Measurements from ENCODE around the gene NELL1. TPM values are rescaled to one million over a fixed set of nuclear protein-coding genes. Genes with fewer than 3 reads are reported as not detected.

Gene NELL1
- total RNA-seq, 3 donors from 2014 or later (not counting 1 experiment from before 2014, with no cell fraction given) = not detected

DNA sequence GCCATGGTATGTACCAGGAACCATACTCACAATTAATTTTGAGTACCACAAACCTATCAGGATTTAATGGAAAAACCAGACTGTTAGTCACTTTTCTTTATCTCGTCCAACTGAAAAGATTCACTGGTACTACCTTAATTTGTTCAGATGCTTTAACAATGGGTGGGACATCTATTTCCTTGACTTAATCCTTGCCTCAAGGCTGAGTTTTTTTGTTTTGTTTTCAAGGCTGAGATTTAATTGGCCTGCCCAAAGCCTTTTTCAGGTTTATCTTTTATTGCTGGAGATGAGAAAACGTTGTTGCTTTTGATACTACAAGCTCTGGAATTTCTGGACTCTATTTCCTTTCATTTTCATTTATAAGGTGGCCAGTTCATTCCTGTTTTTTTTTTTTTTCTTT is 50.4 kb downstream of the NELL1 start:
- Mint-ChIP-seq H3K27ac (no peak overlapping the region), H3K9me3 (peaks cover 7 to 9% of the 10 kb centered on the region in 2 donors), H3K4me1 (no peaks in the 10 kb centered on the region), H3K4me3 (no peak overlapping the region), H3K36me3 (peaks cover 6% of the 10 kb centered on the region), H3K27me3 (ENCODE audit: low read depth in 2 of 2) (no peaks in the 10 kb centered on the region)
- ATAC-seq (no peak), DNase-seq (no peak)
- TF ChIP-seq, protein P1, sequence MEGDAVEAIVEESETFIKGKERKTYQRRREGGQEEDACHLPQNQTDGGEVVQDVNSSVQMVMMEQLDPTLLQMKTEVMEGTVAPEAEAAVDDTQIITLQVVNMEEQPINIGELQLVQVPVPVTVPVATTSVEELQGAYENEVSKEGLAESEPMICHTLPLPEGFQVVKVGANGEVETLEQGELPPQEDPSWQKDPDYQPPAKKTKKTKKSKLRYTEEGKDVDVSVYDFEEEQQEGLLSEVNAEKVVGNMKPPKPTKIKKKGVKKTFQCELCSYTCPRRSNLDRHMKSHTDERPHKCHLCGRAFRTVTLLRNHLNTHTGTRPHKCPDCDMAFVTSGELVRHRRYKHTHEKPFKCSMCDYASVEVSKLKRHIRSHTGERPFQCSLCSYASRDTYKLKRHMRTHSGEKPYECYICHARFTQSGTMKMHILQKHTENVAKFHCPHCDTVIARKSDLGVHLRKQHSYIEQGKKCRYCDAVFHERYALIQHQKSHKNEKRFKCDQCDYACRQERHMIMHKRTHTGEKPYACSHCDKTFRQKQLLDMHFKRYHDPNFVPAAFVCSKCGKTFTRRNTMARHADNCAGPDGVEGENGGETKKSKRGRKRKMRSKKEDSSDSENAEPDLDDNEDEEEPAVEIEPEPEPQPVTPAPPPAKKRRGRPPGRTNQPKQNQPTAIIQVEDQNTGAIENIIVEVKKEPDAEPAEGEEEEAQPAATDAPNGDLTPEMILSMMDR (IDR thresholded peaks at IDR 0.05) = no peak
- Histone ChIP-seq H3K36me3 (ENCODE audit: control insufficient read depth, insufficient read depth, low read length) (no peaks in the 10 kb centered on the region), H3K4me1 (ENCODE audit: control insufficient read depth, insufficient read depth, low read length) (no peaks in the 10 kb centered on the region), H3K9me3 (ENCODE audit: control insufficient read depth, insufficient read depth, low read length) (peaks cover 2% of the 10 kb centered on the region), H3K4me3 (ENCODE audit: low read length) (no peak overlapping the region), H3K27me3 (ENCODE audit: control insufficient read depth, insufficient read depth, low read length) (no peaks in the 10 kb centered on the region), H3K27ac (ENCODE audit: low read length) (no peak overlapping the region)
- intact Hi-C loops (cut with micrococcal nuclease) = no loop called here
- 100% methylated on average over 1 of the region's 2 CpGs for WGBS (ENCODE audit: insufficient coverage)

DNA sequence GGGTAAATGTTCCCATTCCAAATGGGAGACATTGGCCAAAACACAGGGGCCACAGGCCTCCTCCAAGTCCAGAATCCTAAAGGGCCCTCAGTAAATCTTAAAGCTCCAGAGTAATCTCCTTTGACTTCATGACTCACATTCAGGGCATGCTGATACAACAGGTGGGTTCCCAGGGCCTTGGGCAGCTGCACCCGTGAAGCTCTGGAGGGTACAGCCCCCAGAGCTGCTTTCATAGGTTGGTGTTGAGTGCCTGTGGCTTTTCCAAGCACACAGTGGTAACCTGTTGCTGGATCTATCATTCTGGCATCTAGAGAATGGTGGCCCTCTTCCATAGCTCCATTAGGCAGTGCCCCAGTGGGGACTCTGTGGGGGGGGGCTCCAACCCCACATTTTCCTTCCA is 54.0 kb downstream of the NELL1 start:
- no peak overlapping the region for H3K4me3 ChIP-seq (ENCODE audit: low read length)
- WGBS (ENCODE audit: insufficient coverage) = 43% methylated on average over 1 of the region's 1 CpG
- no peak overlapping the region for H3K27ac ChIP-seq (ENCODE audit: low read length)
- intact Hi-C loops (cut with micrococcal nuclease) = no loop called here
- Mint-ChIP-seq H3K27ac (no peak overlapping the region), H3K9me3 (peaks cover 7 to 8% of the 10 kb centered on the region in 2 donors), H3K27me3 (ENCODE audit: low read depth in 2 of 2) (no peaks in the 10 kb centered on the region), H3K36me3 (peaks cover 6% of the 10 kb centered on the region), H3K4me1 (no peaks in the 10 kb centered on the region), H3K4me3 (no peak overlapping the region)
- peaks cover 2% of the 10 kb centered on the region for H3K9me3 ChIP-seq (ENCODE audit: control insufficient read depth, insufficient read depth, low read length)
- no peaks in the 10 kb centered on the region for H3K27me3 ChIP-seq (ENCODE audit: control insufficient read depth, insufficient read depth, low read length)
- TF ChIP-seq, protein P1 (IDR thresholded peaks at IDR 0.05) = no peak
- no peaks in the 10 kb centered on the region for H3K4me1 ChIP-seq (ENCODE audit: control insufficient read depth, insufficient read depth, low read length)
- ATAC-seq = no peak
- H3K36me3 ChIP-seq (ENCODE audit: control insufficient read depth, insufficient read depth, low read length) = no peaks in the 10 kb centered on the region
- no peak for DNase-seq

DNA sequence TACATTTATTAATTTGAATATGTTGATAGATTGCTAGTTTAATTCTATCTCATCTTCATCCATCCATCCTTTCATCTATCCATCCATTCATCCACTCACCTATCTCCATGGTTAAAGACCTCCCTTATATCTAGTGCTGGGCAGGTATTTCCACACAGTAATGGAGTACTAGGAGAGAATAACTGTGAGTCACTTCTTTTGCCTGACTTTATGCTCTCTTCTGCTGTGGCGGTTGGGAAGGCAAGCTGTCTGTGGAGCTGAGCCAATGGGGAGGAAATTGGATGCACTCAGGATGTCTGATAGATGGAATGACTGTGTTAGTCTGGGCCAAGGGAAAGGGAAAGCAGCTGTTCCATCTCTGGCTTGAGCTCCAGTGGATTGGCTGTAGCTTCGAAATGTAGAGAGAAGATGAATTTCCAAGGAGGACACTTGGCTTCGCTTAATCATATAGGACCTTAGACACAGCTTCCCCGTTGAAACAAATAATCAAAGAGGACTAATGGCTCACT is 60.3 kb downstream of the NELL1 start:
- intact Hi-C loops (cut with micrococcal nuclease) = no loop called here
- Mint-ChIP-seq H3K4me3 (no peak overlapping the region), H3K27me3 (ENCODE audit: low read depth in 2 of 2) (no peaks in the 10 kb centered on the region), H3K4me1 (no peaks in the 10 kb centered on the region), H3K9me3 (peaks cover 1 to 6% of the 10 kb centered on the region in 2 donors), H3K36me3 (no peaks in the 10 kb centered on the region), H3K27ac (no peak overlapping the region)
- Histone ChIP-seq H3K27me3 (ENCODE audit: control insufficient read depth, insufficient read depth, low read length) (no peaks in the 10 kb centered on the region), H3K4me1 (ENCODE audit: control insufficient read depth, insufficient read depth, low read length) (no peaks in the 10 kb centered on the region), H3K4me3 (ENCODE audit: low read length) (no peak overlapping the region), H3K9me3 (ENCODE audit: control insufficient read depth, insufficient read depth, low read length) (no peaks in the 10 kb centered on the region), H3K36me3 (ENCODE audit: control insufficient read depth, insufficient read depth, low read length) (no peaks in the 10 kb centered on the region), H3K27ac (ENCODE audit: low read length) (no peak overlapping the region)
- WGBS (ENCODE audit: insufficient coverage) = 88% methylated on average over 4 of the region's 4 CpGs
- TF ChIP-seq, protein P1 (IDR thresholded peaks at IDR 0.05) = no peak
- ATAC-seq (no peak), DNase-seq (no peak)

DNA sequence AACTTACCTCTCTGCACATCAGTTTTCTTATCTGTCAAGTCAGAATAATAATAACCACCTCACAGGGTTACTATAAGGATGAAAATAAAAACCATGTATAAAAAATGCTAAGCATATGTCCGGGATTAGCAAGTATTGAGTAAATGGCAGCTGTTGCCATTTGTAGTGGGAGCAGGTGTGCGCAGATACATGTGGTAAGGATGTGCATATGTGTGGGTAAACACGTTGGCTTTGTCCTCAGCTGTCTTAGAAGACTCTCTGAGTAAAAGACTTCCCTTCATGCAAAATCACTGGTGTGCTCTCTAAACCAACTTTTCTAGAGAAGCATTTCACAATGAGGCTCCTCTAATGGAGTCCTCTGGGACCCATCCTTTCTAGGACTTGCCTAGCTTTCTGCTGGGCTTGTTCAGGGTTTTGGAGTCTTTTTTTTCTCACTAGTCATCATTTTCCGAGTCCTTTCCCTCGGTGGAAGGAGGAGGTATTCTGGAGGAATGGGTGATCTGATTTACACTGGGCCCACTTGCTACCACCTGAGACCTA is 62.4 kb downstream of the NELL1 start:
- no peaks in the 10 kb centered on the region for H3K9me3 ChIP-seq (ENCODE audit: control insufficient read depth, insufficient read depth, low read length)
- DNase-seq (no peak), ATAC-seq (no peak)
- Mint-ChIP-seq H3K9me3 (peaks cover 0 to 5% of the 10 kb centered on the region in 2 donors), H3K36me3 (no peaks in the 10 kb centered on the region), H3K4me3 (no peak overlapping the region), H3K27me3 (ENCODE audit: low read depth in 2 of 2) (no peaks in the 10 kb centered on the region), H3K27ac (no peak overlapping the region), H3K4me1 (no peaks in the 10 kb centered on the region)
- H3K27me3 ChIP-seq (ENCODE audit: control insufficient read depth, insufficient read depth, low read length) = no peaks in the 10 kb centered on the region
- 87% methylated on average over 3 of the region's 5 CpGs for WGBS (ENCODE audit: insufficient coverage)
- intact Hi-C loops (cut with micrococcal nuclease) = no loop called here
- no peak overlapping the region for H3K4me3 ChIP-seq (ENCODE audit: low read length)
- TF ChIP-seq, protein P1 (IDR thresholded peaks at IDR 0.05) = no peak
- H3K36me3 ChIP-seq (ENCODE audit: control insufficient read depth, insufficient read depth, low read length) = no peaks in the 10 kb centered on the region
- H3K4me1 ChIP-seq (ENCODE audit: control insufficient read depth, insufficient read depth, low read length) = no peaks in the 10 kb centered on the region
- no peak overlapping the region for H3K27ac ChIP-seq (ENCODE audit: low read length)

Data from natural killer cell (primary cell).